ENCODE data around the gene RAD23A. TPM values are rescaled to one million over a fixed set of nuclear protein-coding genes. Genes with fewer than 3 reads are reported as not detected.
A peak's percentile ranks its signal among the peaks of the same experiment; 100 is the strongest.
"Not testable (repeated sequence)": the region's sequence is repeated elsewhere in the genome, so short reads cannot be mapped to it uniquely, and the experiment has no call there.

RAD23A gene
- polyA plus RNA-seq: 100 to 1,000 TPM in 1 of 3 donors, 10 to 100 TPM in 2; 68.9 to 121 (median 69.4) TPM

GRCh38 chr19:12945479-12946091, at the start of gene RAD23A:
TSS of gene RAD23A (plus strand) at chr19:12945862. CDS start at chr19:12945949, 87 bp downstream.
- peaks cover 16 to 25% (median 20%) of the 10 kb centered on the region in 3 donors for H3K27me3 Mint-ChIP-seq (ENCODE audit: low read depth in 3 of 3)
- peak within 1 kb of the TSS; percentile 86 to 90 (median 89) for H3K4me3 Mint-ChIP-seq
- H3K36me3 Mint-ChIP-seq: peaks cover 9 to 31% (median 13%) of the 10 kb centered on the region in 3 donors
- H3K27ac Mint-ChIP-seq: peak within 1 kb of the TSS; percentile 91 to 97 (median 96)
- no peaks in the 10 kb centered on the region for H3K9me3 Mint-ChIP-seq
- peaks cover 37 to 62% of the 10 kb centered on the region in 2 donors for H3K4me1 Mint-ChIP-seq
- DNase-seq: peak; percentile 99

GRCh38 chr19:12896460-12896859, 49.2 kb upstream of the RAD23A start:
- Mint-ChIP-seq H3K9me3 (no peaks in the 10 kb centered on the region), H3K27ac (no peak overlapping the region), H3K4me1 (peaks cover 8 to 20% of the 10 kb centered on the region in 2 donors), H3K27me3 (ENCODE audit: low read depth in 3 of 3) (peaks cover 0 to 6% (median 1%) of the 10 kb centered on the region in 3 donors), H3K36me3 (peaks cover 9 to 13% (median 11%) of the 10 kb centered on the region in 3 donors), H3K4me3 (no peak overlapping the region)
- no peak for DNase-seq

DNA sequence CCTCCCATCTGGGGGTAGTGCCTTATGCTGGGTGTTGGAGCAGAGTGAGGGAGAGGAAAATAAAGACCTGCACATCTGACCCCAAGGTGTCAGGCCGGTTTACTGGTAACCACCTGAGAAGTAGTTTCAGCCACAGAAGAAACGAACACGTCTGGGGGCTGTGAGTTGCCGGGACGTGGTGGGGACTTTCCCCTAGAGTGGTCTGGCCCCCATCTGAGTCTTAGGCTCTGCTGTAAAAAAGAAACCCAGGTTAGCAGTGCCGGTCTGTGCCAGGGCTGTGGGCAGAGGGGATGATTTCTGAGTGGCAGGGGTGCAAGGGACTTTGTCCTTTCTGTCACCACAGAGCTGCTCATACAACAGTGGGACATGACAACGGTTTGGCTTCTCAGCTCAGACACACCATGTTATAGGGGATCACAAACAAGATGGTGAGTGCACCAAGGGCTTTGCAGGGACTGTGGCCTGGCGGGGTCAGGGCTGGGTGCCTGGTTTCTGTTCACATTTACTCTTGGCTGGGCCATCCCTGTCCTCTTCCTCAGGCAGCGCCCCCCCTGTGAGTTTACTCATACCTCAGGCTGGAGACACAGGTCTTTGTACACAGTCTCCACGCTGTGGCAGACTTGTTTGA, 45.7 kb upstream of the RAD23A start:
- peak overlapping the region in 2 of 5 donors; percentile 3 to 47 for H3K4me3 Mint-ChIP-seq
- peak; percentile 39 to 72 (median 42) for DNase-seq
- H3K27ac Mint-ChIP-seq: peak overlapping the region; percentile 23 to 90 (median 44)
- peaks cover 0 to 12% of the 10 kb centered on the region in 2 donors for H3K4me1 Mint-ChIP-seq
- H3K36me3 Mint-ChIP-seq: peaks cover 1 to 2% (median 1%) of the 10 kb centered on the region in 3 donors
- no peaks in the 10 kb centered on the region for H3K9me3 Mint-ChIP-seq
- H3K27me3 Mint-ChIP-seq (ENCODE audit: low read depth in 3 of 3): peaks cover 0 to 3% (median 2%) of the 10 kb centered on the region in 3 donors

GRCh38 chr19:12907166-12907565, 38.5 kb upstream of the RAD23A start:
- H3K27me3 Mint-ChIP-seq (ENCODE audit: low read depth in 3 of 3): peaks cover 0 to 2% (median 0%) of the 10 kb centered on the region in 3 donors
- H3K4me1 Mint-ChIP-seq: no peaks in the 10 kb centered on the region
- H3K4me3 Mint-ChIP-seq: no peak overlapping the region
- H3K27ac Mint-ChIP-seq: no peak overlapping the region
- H3K36me3 Mint-ChIP-seq: no peaks in the 10 kb centered on the region
- H3K9me3 Mint-ChIP-seq: no peaks in the 10 kb centered on the region
- DNase-seq: no peak

- no peaks in the 10 kb centered on the region for H3K36me3 Mint-ChIP-seq
- peaks cover 19 to 20% of the 10 kb centered on the region in 2 donors for H3K4me1 Mint-ChIP-seq
- no peaks in the 10 kb centered on the region for H3K9me3 Mint-ChIP-seq
- H3K27ac Mint-ChIP-seq: no peak overlapping the region
- H3K4me3 Mint-ChIP-seq: no peak overlapping the region
- peaks cover 0 to 6% (median 0%) of the 10 kb centered on the region in 3 donors for H3K27me3 Mint-ChIP-seq (ENCODE audit: low read depth in 3 of 3)
- no peak for DNase-seq
Measured at GRCh38 chr19:12912571-12912970, 33.1 kb upstream of the RAD23A start.

DNA sequence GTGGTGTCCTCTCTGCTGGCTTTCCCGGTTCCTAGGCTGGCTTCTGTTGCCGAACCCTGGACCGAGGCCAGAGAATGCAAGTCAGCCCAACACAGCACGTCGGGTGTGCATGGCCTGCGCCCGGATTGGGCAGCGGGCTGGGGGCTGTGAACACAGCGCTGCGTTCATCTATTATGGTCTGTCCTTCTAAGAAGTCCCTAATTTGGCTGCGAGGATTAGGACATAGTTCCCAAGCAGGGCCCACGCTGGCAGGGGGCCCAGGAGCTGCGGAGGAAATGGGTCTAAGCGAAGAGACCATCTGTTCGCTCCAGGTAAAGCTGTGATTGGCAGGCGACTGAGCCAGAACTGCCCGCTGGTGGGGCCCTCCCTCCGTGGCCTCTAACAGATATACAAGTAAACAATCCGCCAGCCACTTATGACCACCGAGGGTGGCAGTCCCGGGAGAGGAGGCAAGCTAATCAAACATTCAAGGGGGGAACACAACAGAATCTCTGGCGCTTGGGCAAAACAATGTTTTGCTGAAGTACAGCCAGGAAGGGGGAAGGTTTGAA, 32.6 kb upstream of the RAD23A start:
- no peaks in the 10 kb centered on the region for H3K36me3 Mint-ChIP-seq
- peak overlapping the region in 5 of 6 donors; percentile 37 to 95 (median 84) for H3K27ac Mint-ChIP-seq
- no peaks in the 10 kb centered on the region for H3K9me3 Mint-ChIP-seq
- H3K27me3 Mint-ChIP-seq (ENCODE audit: low read depth in 3 of 3): peaks cover 0 to 6% (median 1%) of the 10 kb centered on the region in 3 donors
- H3K4me3 Mint-ChIP-seq: peak overlapping the region in 1 of 5 donors; percentile 29
- peaks cover 19 to 20% of the 10 kb centered on the region in 2 donors for H3K4me1 Mint-ChIP-seq
- no peak for DNase-seq

DNA sequence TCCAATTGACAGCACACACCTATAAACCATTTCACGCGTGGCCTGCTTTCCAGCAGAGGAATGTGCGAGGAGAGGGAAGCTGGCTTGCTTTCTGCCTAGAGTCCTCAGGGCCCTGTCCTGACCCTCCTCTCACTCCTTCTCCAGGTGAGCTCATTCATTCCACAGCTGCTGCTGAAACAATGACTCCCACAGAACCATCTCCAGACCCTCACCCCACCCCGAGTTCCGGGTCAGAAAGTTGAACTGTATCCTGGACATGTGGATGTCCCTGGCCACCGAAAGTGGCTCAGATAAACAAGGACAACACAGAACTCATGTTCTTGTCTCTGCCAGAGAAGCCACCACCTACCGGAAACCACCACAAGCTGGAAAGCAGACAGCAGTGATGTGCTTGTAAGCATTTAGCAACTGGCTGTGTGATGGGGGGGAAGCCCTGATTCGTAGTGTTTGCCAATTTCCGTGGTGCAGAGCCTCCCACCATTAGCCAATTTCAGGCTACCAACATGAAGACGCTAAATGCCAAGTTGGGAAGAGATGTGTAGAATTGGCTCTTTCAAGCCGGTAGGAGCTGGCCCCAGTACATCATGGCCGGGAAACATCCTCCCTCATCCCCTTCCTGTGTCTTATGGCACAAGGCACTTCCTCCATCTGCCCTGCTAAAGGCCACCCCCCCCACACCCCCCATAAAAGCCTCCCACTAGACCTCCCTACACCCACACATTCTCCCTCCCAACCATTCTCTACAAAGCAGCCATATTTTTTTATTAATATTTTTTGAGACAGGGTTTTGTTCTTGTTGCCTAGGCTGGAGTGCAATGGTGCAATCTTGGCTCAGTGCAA, 31.6 kb upstream of the RAD23A start:
- peak overlapping the region; percentile 80 to 96 (median 84) for H3K27ac Mint-ChIP-seq
- peak overlapping the region; percentile 36 to 72 (median 43) for H3K4me3 Mint-ChIP-seq
- no peaks in the 10 kb centered on the region for H3K9me3 Mint-ChIP-seq
- H3K27me3 Mint-ChIP-seq (ENCODE audit: low read depth in 3 of 3): peaks cover under 1 to 6% (median 4%) of the 10 kb centered on the region in 3 donors
- no peaks in the 10 kb centered on the region for H3K36me3 Mint-ChIP-seq
- H3K4me1 Mint-ChIP-seq: peaks cover 23 to 24% of the 10 kb centered on the region in 2 donors
- DNase-seq: peak; percentile 40 to 46 (median 43)

DNA sequence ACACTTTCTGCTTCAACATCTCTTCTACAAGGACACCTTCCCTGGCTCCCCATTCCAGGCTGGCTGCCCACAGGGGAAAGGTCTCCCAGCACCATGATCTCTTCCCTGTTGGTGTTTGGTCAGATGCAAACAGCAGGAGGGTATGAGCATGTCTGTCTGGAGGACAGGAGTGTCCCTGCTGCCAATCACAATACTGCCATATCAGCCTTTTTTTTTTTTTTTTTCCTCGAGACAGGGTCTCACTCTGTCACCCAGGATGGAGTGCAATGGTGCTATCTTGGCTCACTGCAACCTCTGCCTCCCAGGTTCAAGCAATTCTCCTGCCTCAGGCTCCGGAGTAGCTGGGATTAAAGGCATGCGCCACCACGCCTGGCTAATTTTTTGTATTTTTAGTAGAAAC, 29.8 kb upstream of the RAD23A start:
- not testable (repeated sequence) for H3K4me3 Mint-ChIP-seq, H3K27ac Mint-ChIP-seq, DNase-seq, H3K9me3 Mint-ChIP-seq, H3K36me3 Mint-ChIP-seq
- Mint-ChIP-seq H3K27me3 (ENCODE audit: low read depth in 3 of 3) (peaks cover 5 to 11% (median 10%) of the 10 kb centered on the region in 3 donors), H3K4me1 (peaks cover 32 to 33% of the 10 kb centered on the region in 2 donors)

DNA sequence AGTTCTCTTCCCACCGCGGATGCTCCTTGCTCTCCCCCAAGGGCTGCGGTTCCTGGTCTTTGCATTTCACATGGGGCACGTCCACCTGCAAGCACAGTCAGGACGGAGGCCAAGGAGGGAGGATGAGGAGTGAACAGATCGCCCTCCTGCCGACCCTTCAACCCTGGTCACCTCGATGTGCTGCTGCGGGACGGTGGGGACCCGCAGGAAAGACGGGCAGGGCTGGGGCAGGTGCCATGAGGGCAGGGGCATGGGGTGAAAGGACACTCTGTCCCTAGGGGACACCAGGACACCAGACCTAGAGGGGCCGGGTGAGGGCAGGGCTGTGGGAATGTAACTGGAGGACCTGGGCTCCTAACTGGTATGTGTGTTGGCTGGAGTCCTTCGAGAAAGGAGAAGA, 27.4 kb upstream of the RAD23A start:
- Mint-ChIP-seq H3K4me3 (peak overlapping the region; percentile 1 to 81 (median 66)), H3K36me3 (peaks cover 5 to 6% (median 6%) of the 10 kb centered on the region in 3 donors), H3K9me3 (no peaks in the 10 kb centered on the region), H3K4me1 (peaks cover 30% of the 10 kb centered on the region in 2 donors), H3K27me3 (ENCODE audit: low read depth in 3 of 3) (peaks cover 5 to 11% (median 10%) of the 10 kb centered on the region in 3 donors), H3K27ac (peak overlapping the region in 2 of 6 donors; percentile 53 to 84)
- no peak for DNase-seq

DNA sequence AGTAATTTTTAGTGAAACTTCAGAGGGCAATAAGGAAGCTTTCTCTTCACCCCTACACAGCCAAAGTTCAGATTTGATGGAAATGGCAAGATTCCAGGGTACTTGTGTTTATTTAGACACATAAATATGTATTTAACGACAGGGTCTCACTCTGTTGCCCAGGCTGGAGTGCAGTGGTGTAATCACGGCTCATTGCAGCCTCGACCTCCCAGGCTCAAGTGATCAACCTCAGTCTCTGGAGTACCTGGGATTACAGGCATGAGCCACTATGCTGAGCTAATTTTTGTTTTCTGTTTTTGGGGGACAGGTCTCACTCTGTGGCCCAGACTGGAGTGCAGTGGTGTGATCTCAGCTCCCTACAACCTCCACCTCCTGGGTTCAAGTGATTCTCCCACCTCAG, 24.6 kb upstream of the RAD23A start:
- Mint-ChIP-seq H3K4me3 (peak overlapping the region in 1 of 5 donors; percentile 49), H3K27me3 (ENCODE audit: low read depth in 3 of 3) (peaks cover 5 to 10% (median 8%) of the 10 kb centered on the region in 3 donors), H3K27ac (peak overlapping the region in 4 of 6 donors; percentile 28 to 87 (median 56)), H3K36me3 (peaks cover 5 to 9% (median 7%) of the 10 kb centered on the region in 3 donors), H3K9me3 (no peaks in the 10 kb centered on the region), H3K4me1 (peaks cover 13 to 17% of the 10 kb centered on the region in 2 donors)
- no peak for DNase-seq

- Mint-ChIP-seq H3K4me1 (peaks cover 13 to 14% of the 10 kb centered on the region in 2 donors), H3K36me3 (peaks cover 10 to 16% (median 10%) of the 10 kb centered on the region in 3 donors), H3K27me3 (ENCODE audit: low read depth in 3 of 3) (peaks cover 5 to 9% (median 6%) of the 10 kb centered on the region in 3 donors), H3K9me3 (no peaks in the 10 kb centered on the region), H3K4me3 (no peak overlapping the region), H3K27ac (peak overlapping the region in 2 of 6 donors; percentile 5 to 17)
- no peak for DNase-seq
Measured at GRCh38 chr19:12922959-12923358, 22.7 kb upstream of the RAD23A start.

DNA sequence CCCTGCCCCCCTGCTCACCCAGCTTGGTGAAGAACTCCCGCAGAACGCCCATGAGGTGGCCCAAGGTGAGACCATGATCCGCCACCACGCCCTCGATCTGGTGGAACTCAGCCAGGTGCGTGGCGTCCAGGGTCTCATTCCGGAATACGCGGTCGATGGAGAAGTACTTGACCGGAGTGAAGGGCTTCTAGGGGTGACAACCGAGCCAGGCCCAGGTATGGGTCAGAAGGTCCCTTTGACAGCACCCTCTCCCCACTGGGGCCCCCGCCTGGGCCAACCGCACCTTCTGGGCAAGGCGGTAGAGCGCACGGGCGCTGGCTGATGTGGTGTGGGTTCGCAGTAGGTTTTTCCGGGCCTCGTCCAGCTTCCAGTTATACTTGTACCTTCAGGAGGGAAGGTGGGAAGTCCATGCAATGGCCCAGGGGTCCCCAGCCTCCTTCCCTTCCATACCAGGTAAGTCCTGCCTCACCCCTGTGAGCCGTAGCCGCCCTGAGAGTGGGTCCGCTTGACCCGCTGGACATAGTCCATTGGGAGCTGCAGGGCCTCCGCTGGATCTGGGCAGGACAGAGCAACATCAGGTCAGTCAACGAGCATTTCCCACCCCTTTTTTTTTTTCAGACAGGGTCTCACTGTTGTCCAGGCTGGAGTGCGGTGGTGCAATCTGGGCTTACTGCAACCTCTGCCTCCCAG, 20.9 kb upstream of the RAD23A start:
- no peaks in the 10 kb centered on the region for H3K9me3 Mint-ChIP-seq
- H3K4me1 Mint-ChIP-seq: peaks cover 4 to 6% of the 10 kb centered on the region in 2 donors
- H3K36me3 Mint-ChIP-seq: peaks cover 15 to 27% (median 15%) of the 10 kb centered on the region in 3 donors
- no peak for DNase-seq
- peaks cover 0 to 1% (median 0%) of the 10 kb centered on the region in 3 donors for H3K27me3 Mint-ChIP-seq (ENCODE audit: low read depth in 3 of 3)
- no peak overlapping the region for H3K4me3 Mint-ChIP-seq
- H3K27ac Mint-ChIP-seq: no peak overlapping the region

Measured in immature natural killer cell (primary cell).